Measurements from ENCODE around the gene NT5C2.

- TF ChIP-seq CTCF (IDR thresholded peaks at IDR 0.05) (no peak), POLR2A (IDR thresholded peaks at IDR 0.05) (no peak)
Observed at GRCh38 chr10:103042908-103043307, 150.2 kb downstream of the NT5C2 start.

All from lower leg skin (tissue), 3 donors.